NK-92 treated with Interleukin-12 subunit alpha and Interleukin-12 subunit beta, amount 100 ng/mL, for 24 hours (cell line): ENCODE measurements around the gene AGAP1.

Experiments
- DNase-seq: peaks from one replicate; lab custom pipeline; 2025; lab: John Stamatoyannopoulos, UW

The AGAP1 gene

DNA sequence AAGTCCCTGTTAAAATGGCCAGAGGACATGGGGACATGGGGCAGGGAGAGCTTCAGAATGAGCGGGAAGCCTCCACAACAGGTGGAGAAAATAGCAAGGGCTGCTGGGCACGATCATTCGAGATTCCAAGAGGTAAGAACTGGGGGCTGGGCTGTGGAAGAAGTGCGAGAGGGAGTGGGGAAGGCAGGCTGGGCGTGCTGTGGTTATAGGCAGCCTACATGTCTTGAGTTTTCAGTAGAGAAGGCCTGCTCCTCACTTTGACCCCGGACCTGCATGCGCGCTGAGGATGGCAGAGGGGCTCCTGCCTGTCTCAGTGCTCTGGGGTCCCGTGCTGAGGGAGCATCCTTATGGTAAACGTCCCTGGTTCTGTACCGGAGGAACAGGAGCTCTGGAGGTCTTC is 115.5 kb downstream of the AGAP1 start:
- no peak for DNase-seq

DNA sequence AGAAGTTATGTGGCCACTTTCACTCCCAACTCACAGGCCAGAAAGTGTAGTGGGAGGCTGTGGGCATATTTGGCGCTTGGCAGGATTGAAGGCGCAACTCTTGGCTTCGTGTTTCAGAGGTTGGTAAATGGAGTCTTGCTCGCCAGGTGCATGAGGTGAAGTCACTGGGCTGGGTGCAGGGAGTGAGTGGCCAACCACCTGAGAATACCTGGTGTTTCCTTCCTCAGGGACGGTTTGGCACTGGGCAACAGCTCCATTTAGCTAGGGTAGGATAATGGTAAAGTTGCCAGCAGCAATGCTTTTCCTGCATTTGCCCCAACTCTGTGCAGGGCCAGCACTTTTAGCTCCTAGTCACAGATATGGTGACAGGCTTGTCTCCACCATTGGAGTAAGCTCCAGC is 115.9 kb downstream of the AGAP1 start:
- DNase-seq, result no peak

DNA sequence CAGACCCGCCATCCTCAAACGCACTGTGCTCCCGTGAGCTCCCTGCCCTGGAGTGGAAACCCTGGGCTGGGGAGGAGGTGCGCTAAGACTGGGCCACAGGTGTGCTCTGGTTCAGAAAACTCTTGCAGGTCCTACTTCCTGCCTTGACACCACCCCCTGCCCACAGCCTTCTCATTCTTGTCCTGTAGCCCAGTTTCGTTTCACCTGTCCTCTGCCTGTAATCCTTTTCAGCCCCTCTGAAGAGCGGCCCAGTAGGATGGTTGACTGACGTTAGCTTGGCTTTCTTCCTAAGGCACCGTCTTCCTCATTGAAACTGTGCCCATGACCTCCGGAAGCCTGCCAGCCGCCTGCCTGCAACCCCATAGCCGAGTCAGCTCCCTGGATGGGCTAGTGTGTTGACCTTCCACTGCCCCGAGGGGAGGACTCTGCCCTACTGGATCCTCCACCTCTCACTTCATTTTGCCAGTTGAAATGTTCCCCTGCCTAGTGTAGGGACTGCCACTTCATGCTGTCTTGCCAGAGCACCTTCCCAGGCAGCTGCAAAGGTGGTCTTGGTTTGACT is 116.9 kb downstream of the AGAP1 start:
- no peak for DNase-seq

DNA sequence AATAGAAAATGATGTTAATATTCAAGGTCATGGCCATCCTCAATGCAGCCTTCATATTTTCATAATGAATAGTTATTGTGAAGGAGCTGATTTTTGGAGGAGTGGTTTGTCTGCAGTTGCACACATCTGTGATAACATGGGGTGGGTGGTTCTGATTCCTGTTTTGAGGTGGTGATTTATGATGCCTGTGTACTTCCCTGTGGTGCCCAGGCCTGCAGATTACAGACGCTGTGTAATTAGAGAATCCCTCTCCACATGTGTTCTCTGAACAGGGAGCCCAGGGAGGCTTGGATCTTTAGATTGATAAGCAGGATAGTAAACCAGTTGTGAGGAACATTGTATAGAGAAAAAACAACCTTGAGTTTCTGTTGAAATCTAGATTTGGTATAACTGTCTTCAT is 117.5 kb downstream of the AGAP1 start:
- no peak for DNase-seq

DNA sequence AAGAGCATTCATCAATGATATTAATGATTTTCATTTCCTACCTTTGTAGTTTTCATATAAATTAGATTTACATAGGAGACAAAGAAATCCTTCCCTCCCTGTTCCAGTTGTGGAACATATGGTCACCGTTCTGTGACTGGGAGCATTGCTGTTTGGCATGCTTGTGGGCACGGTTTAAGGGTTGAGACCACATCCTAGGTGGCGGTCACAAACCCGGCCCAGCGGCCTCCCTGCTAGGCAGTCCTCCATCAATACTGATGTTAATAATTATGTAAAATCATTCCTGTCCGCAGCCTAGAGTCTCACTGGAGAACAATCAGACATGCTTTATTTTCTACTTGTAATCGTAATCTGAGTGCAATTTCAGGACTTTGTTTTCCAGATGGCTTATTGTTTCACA is 117.9 kb downstream of the AGAP1 start:
- no peak for DNase-seq

DNA sequence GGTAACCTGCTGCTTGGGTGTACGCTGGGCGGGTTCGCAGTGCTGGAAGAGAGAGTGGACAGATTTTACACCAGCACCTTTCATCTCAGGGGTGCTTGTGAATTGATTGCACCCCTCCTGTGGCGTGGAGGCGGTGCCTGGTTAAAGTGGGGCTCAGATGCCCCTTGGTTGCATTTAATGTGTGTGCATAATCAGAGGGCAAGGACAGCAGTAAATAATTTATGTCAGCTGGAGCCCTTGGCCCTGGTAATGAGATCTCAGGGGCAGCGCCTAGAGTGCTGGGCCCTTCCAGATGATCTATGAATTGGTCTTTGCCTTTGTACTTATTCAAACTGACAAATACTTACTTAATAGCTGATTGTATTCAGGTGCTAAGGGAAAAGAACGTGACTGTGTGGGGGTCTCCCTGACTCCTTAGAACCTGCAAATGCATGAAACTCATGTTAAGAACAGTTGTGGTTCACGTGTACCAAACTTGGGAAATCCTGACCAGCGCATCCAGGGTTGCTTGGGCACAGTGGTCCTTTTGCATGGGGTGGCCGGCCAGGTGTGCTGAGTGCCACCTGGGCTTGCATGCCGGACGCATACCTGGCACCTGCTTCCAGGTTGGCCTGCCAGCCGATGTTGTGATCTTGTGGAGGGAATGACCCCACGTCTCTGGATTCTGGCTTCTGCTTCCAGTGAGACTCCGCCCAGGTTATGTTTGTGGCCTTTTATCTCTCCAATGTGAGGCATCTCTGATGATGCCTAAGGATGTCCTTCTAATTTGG is 118.5 kb downstream of the AGAP1 start:
- DNase-seq, result no peak

DNA sequence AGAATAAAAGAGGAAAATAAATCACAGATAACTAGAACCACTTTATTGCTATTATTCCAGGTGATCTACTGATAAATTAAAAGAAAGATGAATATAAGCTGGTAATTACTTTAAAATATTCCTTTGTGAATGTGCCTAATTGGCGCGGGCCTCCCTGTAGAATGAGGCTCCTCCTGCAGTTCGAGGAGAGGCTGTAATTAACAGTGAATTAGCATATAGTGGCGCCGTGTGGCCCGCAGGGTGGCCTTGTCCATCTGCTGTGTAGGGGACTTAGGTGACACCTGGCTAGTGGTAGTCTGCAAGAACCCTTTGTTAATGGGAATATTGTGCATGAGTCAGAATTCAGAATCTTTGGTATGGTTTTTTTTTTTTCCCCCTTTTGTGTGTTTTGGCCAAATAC is 119.8 kb downstream of the AGAP1 start:
- no peak for DNase-seq

DNA sequence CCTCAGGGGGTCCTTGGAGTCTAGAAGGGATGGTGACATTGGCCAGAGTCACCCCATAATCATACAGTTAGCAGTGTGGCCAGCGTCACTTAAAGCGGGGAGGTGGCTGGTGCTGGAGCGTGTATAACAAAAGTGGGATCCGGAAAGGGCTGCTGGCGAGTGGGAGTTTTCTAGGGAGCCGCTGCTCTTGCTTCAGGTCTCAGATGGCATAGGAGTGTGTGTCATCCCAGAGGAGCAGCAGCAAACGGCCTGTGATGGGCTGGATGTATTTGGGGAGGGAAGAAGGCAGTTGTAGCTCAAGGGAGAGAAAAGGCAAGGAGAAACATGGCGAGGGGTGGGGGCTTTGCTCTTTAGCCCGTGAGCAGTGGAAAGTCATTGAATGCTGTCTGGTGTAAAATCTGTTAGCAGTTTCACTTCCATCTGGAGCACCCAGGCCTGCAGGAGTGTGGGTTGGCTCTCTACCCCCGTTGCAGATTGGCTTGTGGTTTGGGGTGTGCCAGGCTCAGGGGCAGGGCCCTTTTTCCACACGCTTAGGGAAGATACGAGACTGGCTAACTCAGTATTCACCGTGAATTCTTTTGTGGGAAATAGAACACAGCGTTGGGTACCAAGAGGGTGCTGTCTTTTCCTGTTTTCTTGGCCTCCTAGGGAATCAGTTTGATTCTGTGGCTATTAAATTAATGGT is 120.5 kb downstream of the AGAP1 start:
- no peak for DNase-seq

DNA sequence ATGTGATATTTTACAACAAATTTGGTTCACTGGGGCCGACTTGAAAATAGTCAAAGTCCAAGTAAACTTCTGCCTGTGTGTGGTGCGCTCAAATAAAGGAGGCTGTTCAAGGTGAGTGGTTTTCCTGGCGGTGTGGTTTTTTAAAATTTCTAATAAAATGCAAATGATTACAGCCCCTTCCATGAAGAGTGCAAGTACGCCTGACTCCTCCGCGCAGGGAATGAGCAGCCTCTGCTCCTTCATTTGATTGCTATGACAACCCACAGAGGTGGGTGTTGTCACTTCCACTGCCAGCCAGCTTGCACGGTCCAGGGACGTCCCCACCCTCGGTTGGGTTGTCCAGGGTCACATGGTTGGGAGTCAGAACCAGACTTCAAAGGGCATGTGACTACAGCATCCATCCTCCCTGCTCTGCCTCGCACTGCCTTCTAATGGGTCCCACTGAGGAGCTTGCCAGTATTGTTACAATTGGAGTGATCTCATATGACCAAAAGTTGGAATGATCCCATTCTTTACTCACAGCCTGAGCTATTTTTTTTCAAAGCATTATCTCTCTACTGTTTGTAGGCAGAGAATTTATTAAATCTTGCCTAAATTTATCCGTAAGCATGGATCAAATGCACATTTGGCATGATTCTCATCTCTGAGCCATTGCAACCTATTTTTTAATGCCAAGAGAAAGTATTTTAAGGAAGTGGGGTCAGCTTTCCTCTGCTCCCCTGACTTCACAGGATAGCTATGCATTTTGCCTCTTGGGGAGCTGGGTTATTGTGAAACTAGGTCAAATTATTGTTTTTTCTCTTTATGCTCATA is 121.3 kb downstream of the AGAP1 start:
- no peak for DNase-seq

DNA sequence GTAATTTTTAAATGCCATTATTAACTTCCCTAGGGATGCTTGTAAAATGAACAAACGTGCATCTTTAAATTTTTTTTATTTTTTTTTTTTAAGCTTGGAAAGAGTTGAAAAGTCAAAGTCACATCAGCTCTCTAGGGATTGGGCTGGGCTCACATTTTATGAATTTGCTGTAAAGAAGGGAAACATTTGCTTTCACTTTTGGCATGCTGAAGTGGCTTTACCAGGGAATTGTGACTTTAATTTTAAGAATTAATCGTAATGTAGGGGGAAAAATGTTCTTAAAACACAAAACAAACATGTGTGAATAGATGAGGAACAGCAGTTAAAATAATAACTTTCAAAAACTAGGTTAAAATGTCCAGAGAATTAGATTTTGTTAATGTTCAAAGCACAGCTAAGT is 123.0 kb downstream of the AGAP1 start:
- no peak for DNase-seq

DNA sequence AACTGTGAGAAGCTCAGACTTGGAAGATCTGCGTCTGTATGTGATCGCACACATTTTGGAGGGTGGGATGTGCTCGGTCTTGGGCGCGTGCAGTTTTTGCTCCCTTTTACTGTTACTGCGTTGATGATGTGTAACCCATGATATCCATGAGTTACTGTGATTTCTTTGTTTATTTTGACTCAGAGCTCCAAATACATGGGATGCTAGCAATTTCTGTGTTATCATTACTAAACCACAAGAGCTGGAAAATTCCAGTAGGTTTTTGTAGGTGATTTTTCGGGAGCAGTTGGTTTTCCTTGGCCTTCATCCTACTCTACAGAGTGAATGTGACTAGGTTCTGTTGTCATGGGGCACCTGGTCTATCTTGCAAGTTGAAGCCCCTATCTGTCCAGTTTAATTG is 124.2 kb downstream of the AGAP1 start:
- DNase-seq, result no peak

DNA sequence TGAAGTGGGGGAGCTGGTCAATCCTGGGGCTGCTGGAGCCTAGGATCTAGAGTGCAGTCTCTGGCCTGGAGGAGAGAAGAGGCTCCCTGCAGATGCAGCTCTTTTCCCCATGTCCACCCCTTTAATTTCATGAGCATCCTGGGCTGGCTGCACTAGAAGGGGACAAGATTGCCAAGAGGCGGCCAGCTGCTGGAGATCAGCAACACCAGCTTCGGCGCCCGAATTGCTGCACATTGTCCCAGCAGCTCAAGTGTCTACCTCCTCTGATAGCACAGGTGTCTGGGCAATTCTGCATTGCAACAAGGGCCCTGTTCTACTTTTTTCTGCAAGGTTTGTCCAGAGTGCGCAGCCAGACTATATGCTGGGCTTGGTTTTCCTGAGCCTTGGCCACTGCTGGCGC is 125.7 kb downstream of the AGAP1 start:
- no peak for DNase-seq

DNA sequence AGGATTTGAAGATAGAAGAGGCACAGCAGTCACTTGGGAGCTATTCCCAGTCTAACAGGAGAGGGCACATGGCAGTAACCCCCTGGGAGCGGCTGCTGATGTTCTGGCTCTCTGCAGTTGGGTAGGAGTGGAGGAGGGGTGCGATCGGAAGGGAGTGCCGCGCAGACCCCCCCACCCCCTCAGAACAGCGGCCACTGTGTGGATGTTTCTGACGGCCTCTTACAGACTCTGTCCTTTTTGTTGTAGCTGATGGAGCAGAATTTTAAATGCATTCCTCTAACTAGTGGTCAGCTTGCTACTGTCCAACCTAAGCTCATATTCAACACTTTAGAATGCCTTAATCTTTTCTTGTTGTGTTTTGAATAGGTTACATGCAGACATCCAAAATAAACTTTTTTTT is 127.9 kb downstream of the AGAP1 start:
- DNase-seq, result no peak

DNA sequence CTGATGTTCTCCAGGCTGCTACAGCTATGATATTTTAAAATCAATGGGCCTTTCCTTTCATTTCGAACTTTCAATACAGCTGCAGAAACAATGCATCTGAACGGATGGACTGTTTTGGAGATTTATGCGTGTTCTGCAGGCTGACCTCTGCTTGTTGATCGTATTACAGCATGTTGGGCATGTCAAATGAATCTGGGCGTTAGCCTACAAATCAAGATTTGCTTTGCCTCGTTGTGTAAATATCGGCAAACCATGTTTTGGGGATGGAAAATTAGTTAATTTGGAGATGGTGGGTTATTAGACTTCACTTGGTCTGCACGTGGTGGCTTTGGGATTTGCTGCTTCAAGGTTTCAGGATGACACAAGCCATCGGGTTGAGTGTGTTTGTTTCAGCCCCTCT is 129.3 kb downstream of the AGAP1 start:
- DNase-seq, result no peak

DNA sequence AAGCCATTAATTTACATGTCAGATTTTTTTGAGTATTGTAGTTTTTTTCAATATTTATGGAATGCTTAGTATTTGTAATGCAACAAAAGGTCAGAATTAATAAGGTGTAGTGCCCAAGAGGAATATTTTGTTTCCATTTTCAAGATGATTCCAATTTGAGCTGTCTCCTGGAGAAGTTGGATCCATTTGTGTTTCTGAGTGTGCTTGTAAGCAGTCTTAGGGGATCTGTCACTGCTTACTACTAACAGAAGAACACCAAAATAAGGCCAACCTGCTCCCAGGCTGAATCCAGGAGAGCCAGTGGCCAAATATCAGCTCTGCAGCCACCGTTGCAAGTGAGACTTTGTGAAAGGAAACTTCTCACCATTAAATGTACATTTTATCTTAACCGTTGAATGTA is 129.9 kb downstream of the AGAP1 start:
- no peak for DNase-seq

DNA sequence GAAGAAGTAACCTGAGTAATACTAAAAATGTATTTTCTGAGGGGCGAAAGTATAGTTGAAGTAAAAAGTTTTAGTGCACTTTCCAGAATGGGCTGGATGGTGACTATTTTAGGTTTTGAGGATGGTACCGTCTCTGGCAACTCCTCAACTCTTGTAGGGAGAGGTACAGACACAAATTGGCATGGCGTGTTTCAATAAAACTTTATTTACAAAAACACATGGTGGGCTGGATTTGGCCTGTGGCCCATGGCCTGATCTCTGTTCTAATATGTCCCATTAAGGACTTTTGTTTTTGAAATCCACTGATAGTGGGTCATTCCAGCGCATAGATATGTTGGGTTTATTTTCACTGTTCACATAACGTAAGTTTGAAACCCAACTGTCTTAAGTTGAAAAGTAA is 132.8 kb downstream of the AGAP1 start:
- no peak for DNase-seq

DNA sequence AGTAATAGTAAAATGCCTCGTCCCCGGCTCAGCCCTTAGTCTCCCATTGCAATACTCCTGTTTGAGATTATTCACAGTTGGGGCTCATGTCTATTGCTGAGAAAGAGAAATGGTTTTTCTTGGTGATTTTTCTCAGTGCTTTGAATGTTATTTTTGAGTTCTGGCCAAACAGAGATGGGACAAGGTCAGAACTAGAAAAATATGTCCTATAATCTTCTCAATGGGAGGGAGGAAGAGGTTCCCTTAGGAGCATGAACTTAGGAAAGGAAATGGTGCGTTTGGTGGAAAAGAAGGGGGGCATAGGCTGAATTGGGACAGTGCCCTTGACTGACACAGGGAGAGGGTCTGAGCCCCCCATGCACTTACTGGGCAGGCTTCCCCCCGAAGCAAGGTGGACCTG is 133.8 kb downstream of the AGAP1 start:
- DNase-seq, result no peak

DNA sequence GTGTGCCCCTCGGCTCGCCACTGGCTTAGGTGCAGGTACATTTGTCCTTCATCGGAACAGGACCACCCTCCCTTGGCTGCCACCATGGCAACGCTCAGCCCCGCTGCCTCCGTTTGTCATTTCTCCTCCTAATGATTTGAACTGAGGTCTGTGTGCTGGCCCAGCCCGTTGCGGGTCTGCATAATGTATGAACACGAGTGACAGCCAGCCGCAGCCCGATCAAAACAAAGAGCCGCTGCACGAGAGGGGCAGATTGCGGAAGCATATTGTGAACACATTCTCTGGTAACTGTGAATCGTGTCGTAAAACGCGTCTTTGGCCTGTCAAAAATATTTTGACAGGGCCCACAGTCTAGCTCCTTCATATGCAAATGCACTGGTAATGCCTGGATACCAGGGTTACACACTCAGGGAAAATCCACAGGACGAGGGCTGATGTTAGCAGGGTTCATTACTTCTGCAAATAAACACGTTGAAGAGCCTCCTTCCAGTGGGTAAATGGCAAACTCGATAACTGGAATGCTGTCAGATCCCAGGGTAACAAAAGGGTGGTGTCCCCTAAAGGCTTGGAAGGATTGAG is 137.0 kb downstream of the AGAP1 start:
- no peak for DNase-seq

DNA sequence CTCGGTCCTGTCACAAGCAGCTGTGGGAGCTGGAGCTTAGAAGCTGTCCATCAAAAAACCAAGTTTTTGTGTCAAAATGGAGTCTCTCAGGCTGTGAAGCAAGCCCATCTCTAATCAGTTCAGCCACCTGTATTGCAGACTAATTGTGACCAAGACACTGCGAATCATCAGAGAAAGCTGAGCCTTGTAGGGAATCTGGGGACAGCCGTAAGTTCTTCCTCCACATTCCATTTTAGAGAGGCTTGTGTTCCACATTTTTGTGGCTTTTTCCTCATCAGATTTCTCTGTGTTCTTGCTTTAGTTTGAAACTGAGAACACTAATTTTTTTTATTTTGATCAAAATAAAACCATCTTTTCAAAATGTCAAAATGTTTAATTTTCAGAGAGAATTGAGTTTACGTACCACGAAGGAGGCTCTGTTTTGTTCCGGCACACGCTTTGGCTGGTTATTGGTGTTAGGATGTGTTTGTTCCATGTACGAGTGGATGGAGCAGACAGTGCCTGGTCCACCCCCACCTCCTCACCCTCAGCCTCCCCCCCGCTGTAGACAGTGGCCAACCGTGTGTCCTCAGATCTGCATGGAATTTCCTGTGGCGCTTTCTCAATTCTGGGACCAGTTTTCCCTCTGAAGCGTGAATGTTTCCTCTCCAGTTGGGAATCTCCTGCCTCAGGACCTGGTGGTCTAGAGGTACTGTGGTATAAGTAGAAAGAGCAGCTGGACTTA is 140.8 kb downstream of the AGAP1 start:
- no peak for DNase-seq

DNA sequence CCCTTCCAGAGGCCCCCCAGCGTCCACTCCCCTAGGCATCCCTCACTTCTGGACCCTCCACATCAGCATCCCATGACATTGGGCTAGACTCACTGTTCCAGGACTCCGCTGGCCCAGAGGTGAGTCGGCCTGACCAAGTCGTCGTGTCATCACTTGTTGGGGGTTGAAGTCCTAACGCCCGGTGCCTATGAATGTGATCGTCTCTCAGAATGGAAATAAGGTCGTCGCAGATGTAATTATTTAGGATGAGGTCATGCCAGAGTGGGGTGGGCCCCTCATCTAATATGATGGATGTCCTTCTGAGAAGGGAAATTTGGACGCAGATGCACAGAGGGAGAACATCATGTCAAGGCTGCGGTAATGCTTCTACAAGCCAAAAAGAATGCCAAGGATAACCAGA is 142.7 kb downstream of the AGAP1 start:
- DNase-seq, result no peak

DNA sequence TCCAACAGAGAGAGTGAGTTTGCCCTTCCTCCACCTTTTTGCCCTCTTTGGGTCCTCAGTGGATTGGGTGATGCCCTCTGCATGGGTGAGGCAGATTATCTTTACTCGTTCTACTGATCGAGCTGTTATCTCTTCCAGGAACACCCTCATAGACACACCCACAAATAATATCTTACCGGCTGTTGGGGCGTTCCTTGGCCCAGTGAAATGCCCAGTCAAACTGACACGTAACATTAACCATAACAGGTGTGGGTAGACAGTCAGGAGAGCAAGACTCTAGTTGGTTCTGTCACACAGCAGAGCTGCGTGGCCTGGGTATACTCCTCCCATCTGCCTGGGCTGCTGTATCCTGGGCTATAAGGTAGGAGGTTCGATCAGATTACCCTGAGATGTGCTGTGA is 144.1 kb downstream of the AGAP1 start:
- no peak for DNase-seq
